CD4-positive, alpha-beta T cell (primary cell): ENCODE data around the gene ATP1A2. TPM values are rescaled to one million over a fixed set of nuclear protein-coding genes. Genes with fewer than 3 reads are reported as not detected.

Experiments used
- ATAC-seq: fragments of 200-7000 bp; cut with Tn5 transposase; one replicate; pipeline ENCODE4 v1.10.0; 2022; ENCODE audit warnings: mild to moderate bottlenecking; ENCODE audit not compliant: poor library complexity
- CTCF ChIA-PET: fragments of 350-600 bp; sonication (Branson Sonifier 250); formaldehyde crosslinking; loops from one replicate; lab custom pipeline; 2021; ENCODE audit warnings: antibody characterized with exemption, inconsistent platforms; lab: Charles Lee
- POLR2A ChIA-PET: fragments of 350-600 bp; sonication (Branson Sonifier 250); formaldehyde crosslinking; loops from one replicate; lab custom pipeline; 2021; ENCODE audit warnings: antibody characterized with exemption, inconsistent platforms; lab: Charles Lee
- DNase-seq, 14 experiments: peaks; one replicate each; pipeline ENCODE4 v3.0.0-alpha.2; 2013 to 2020; ENCODE audit warnings: mixed read lengths in 2 of 14
- H3K27ac ChIP-seq, 2 donors: one replicate each; pipeline versions ENCODE4 v1.5.1 to v1.7.0; 2013; ENCODE audit warnings: low read length in 2 of 2, low read depth in 1 of 2, mild to moderate bottlenecking in 1 of 2
- H3K27me3 ChIP-seq, 2 experiments: 1 replicate in 1 of 2; 2 replicates in 1 of 2; pipeline versions ENCODE4 v1.6.1 to v1.7.0; 2013; ENCODE audit warnings: low read length in 2 of 2, control low read depth in 1 of 2, mild to moderate bottlenecking in 1 of 2, moderate library complexity in 1 of 2; ENCODE audit not compliant: insufficient read depth in 2 of 2, control insufficient read depth in 1 of 2
- H3K36me3 ChIP-seq: one replicate; pipeline ENCODE4 v1.6.1; 2013; ENCODE audit warnings: low read length, control low read depth; ENCODE audit not compliant: insufficient read depth
- H3K4me1 ChIP-seq: one replicate; pipeline ENCODE4 v1.6.1; 2013; ENCODE audit warnings: low read length, control low read depth; ENCODE audit not compliant: insufficient read depth
- H3K4me3 ChIP-seq: one replicate; pipeline ENCODE4 v1.5.1; 2013; ENCODE audit warnings: mild to moderate bottlenecking, low read length, moderate library complexity
- H3K9me3 ChIP-seq, 2 experiments: 1 replicate in 1 of 2; 2 replicates in 1 of 2; pipeline versions ENCODE4 v1.6.1 to v1.7.0; 2013; ENCODE audit warnings: low read length in 2 of 2, mild to moderate bottlenecking in 2 of 2, control low read depth in 1 of 2, moderate library complexity in 1 of 2; ENCODE audit not compliant: control insufficient read depth in 1 of 2, insufficient read depth in 1 of 2
- H3K27ac Mint-ChIP-seq: one replicate; pipeline ENCODE4 v1.8.0; 2020; ENCODE audit warnings: mixed read lengths
- H3K27me3 Mint-ChIP-seq: one replicate; pipeline ENCODE4 v1.8.0; 2021; ENCODE audit warnings: mixed read lengths
- H3K36me3 Mint-ChIP-seq: one replicate; pipeline ENCODE4 v1.8.0; 2021; ENCODE audit warnings: low read depth, mixed read lengths
- H3K4me1 Mint-ChIP-seq: one replicate; pipeline ENCODE4 v1.8.0; 2021; ENCODE audit warnings: low read depth, mixed read lengths
- H3K4me3 Mint-ChIP-seq: one replicate; pipeline ENCODE4 v1.8.0; 2020; ENCODE audit warnings: mild to moderate bottlenecking, mixed read lengths
- H3K9me3 Mint-ChIP-seq: one replicate; pipeline ENCODE4 v1.8.0; 2020; ENCODE audit warnings: mixed read lengths
- CTCF ChIP-seq: fragments of 200-600 bp; IDR thresholded peaks from one replicate; pipeline ENCODE4 v1.8.0; 2022; ENCODE audit warnings: antibody characterized with exemption, mild to moderate bottlenecking
- intact Hi-C, 2 experiments: fragments of 100-400 bp; cut with DNase I in 1 of 2; cut with micrococcal nuclease in 1 of 2; formaldehyde crosslinking; loops; one replicate each; pipeline versions ENCODE4 v1.15.1 to v1.9.0; 2023 to 2025; cut with DNase I, micrococcal nuclease
- total RNA-seq, 174 experiments: library from RNA in 2 of 174; stranded (reverse) in 2 of 174; gene quantifications; one replicate each; pipeline ENCODE4 v1.2.3 and lab custom pipeline; 2021 to 2026

The ATP1A2 gene
- total RNA-seq, 2 experiments from 2014 or later, result not detected

DNA sequence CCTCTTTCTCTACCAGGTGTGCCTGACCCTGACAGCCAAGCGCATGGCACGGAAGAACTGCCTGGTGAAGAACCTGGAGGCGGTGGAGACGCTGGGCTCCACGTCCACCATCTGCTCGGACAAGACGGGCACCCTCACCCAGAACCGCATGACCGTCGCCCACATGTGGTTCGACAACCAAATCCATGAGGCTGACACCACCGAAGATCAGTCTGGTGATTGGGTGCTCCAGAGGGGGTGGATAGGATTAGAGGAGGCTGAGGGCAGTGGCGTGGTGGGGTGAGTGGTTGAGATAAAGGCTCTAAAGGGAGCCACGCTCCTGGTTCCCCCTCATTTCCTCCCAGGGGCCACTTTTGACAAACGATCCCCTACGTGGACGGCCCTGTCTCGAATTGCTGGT, 13.1 kb downstream of the ATP1A2 start:
- no peaks in the 10 kb centered on the region for H3K4me1 Mint-ChIP-seq
- intact Hi-C loops, result no loop called here
- H3K9me3 Mint-ChIP-seq, result no peaks in the 10 kb centered on the region
- no peaks in the 10 kb centered on the region for H3K9me3 ChIP-seq
- H3K4me3 ChIP-seq, result no peak overlapping the region
- H3K27ac ChIP-seq, result no peak overlapping the region
- H3K4me3 Mint-ChIP-seq, result no peak overlapping the region
- no peak overlapping the region for H3K27ac Mint-ChIP-seq
- TF ChIP-seq CTCF, result no peak
- H3K27me3 Mint-ChIP-seq, result peaks cover 25% of the 10 kb centered on the region
- DNase-seq (no peak), ATAC-seq (no peak)
- H3K36me3 Mint-ChIP-seq, result no peaks in the 10 kb centered on the region
- ChIA-PET CTCF (no interaction called here), POLR2A (no interaction called here)
- no peaks in the 10 kb centered on the region for H3K4me1 ChIP-seq
- H3K36me3 ChIP-seq, result no peaks in the 10 kb centered on the region
- peaks cover 0 to 5% of the 10 kb centered on the region in 2 experiments for H3K27me3 ChIP-seq

DNA sequence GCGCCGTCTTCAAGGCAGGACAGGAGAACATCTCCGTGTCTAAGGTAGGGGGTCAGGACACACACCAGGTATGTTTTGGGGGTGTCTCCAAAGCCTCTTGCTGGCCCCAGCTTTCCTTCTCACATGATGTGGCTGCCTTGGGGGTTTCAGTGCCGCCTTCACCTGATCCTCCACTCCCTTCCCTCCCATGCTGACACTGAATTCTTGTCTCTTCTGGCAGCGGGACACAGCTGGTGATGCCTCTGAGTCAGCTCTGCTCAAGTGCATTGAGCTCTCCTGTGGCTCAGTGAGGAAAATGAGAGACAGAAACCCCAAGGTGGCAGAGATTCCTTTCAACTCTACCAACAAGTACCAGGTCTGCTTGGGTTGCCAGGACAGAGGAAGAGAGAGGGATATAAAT, 13.5 kb downstream of the ATP1A2 start:
- H3K27me3 Mint-ChIP-seq, result peaks cover 25% of the 10 kb centered on the region
- peaks cover 0 to 5% of the 10 kb centered on the region in 2 experiments for H3K27me3 ChIP-seq
- H3K4me3 Mint-ChIP-seq, result no peak overlapping the region
- H3K9me3 Mint-ChIP-seq, result no peaks in the 10 kb centered on the region
- H3K9me3 ChIP-seq, result no peaks in the 10 kb centered on the region
- no peak for DNase-seq
- H3K36me3 Mint-ChIP-seq, result no peaks in the 10 kb centered on the region
- H3K4me3 ChIP-seq, result no peak overlapping the region
- no peak for TF ChIP-seq CTCF
- H3K36me3 ChIP-seq, result no peaks in the 10 kb centered on the region
- POLR2A ChIA-PET, result no interaction called here
- no peaks in the 10 kb centered on the region for H3K4me1 ChIP-seq
- H3K4me1 Mint-ChIP-seq, result no peaks in the 10 kb centered on the region
- intact Hi-C loops, result no loop called here
- no peak overlapping the region for H3K27ac Mint-ChIP-seq
- CTCF ChIA-PET, result no interaction called here
- ATAC-seq, result no peak
- H3K27ac ChIP-seq, result no peak overlapping the region

DNA sequence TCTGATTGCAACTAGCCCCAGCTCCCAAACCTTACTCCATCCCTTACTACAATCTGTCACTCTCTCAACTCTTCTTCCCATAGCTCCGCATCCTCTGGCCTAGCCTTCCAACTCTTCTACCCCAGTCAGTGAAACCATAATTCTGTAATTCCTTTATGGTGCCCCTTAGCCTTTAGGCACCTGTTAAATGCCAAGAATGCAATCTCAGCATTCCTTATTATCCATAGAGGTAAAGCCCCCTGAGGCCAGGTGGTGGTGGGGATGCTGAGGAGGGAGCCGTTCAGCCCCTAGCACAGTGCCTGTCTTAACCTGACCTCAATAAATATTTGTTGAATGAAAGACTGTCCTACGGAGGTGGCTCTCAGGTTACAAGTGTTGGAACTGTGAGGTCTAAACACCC, 14.0 kb downstream of the ATP1A2 start:
- intact Hi-C loops, result no loop called here
- POLR2A ChIA-PET, result no interaction called here
- no peak for ATAC-seq

More for the DNA sequence above, 14.0 kb downstream of the ATP1A2 start:
- H3K4me3 ChIP-seq, result no peak overlapping the region
- H3K36me3 ChIP-seq, result no peaks in the 10 kb centered on the region
- no peak overlapping the region for H3K27ac ChIP-seq
- no peak for DNase-seq
- peaks cover 0 to 5% of the 10 kb centered on the region in 2 experiments for H3K27me3 ChIP-seq
- Mint-ChIP-seq H3K27me3 (peaks cover 25% of the 10 kb centered on the region), H3K27ac (no peak overlapping the region), H3K4me1 (no peaks in the 10 kb centered on the region), H3K9me3 (no peaks in the 10 kb centered on the region), H3K36me3 (no peaks in the 10 kb centered on the region), H3K4me3 (no peak overlapping the region)
- CTCF ChIA-PET, result no interaction called here
- no peaks in the 10 kb centered on the region for H3K4me1 ChIP-seq
- TF ChIP-seq CTCF, result no peak
- no peaks in the 10 kb centered on the region for H3K9me3 ChIP-seq
